Measurements from ENCODE around the gene VDAC1.
"Not testable (repeated sequence)": the region's sequence is repeated elsewhere in the genome, so short reads cannot be mapped to it uniquely, and the experiment has no call there.

VDAC1 gene

GRCh38 chr5:133968204-133968980 is 36.4 kb downstream of the VDAC1 start, which contains the start of gene C5orf15:
Gene C5orf15, minus strand, starts transcription at chr5:133968625. Its CDS starts 41 bp downstream, at chr5:133968584.
- peak; percentile 90 to 93 (median 92) for DNase-seq (ENCODE audit: low read depth in 2 of 3, low spot score in 1 of 3)

- no peak for DNase-seq (ENCODE audit: low read depth in 2 of 3, low spot score in 1 of 3)
These were observed 37.0 kb downstream of the VDAC1 start for GRCh38 chr5:133967698-133968203.

GRCh38 chr5:133967124-133967523 is 37.7 kb downstream of the VDAC1 start:
- no peak for DNase-seq (ENCODE audit: low read depth in 2 of 3, low spot score in 1 of 3)

- DNase-seq (ENCODE audit: low read depth in 2 of 3, low spot score in 1 of 3), result no peak
These were observed 38.7 kb downstream of the VDAC1 start for GRCh38 chr5:133966090-133966489.

GRCh38 chr5:133963493-133964128 is 41.2 kb downstream of the VDAC1 start:
- no peak for DNase-seq (ENCODE audit: low read depth in 2 of 3, low spot score in 1 of 3)

- no peak for DNase-seq (ENCODE audit: low read depth in 2 of 3, low spot score in 1 of 3)
These were observed 41.8 kb downstream of the VDAC1 start for GRCh38 chr5:133962801-133963476.

GRCh38 chr5:133962131-133962530 is 42.6 kb downstream of the VDAC1 start:
- DNase-seq (ENCODE audit: low read depth in 2 of 3, low spot score in 1 of 3), result no peak

- no peak for DNase-seq (ENCODE audit: low read depth in 2 of 3, low spot score in 1 of 3)
These were observed 45.1 kb downstream of the VDAC1 start for GRCh38 chr5:133959643-133960042.

- no peak for DNase-seq (ENCODE audit: low read depth in 2 of 3, low spot score in 1 of 3)
These were observed 47.2 kb downstream of the VDAC1 start for GRCh38 chr5:133957591-133957990.

- DNase-seq (ENCODE audit: low read depth in 2 of 3, low spot score in 1 of 3), result no peak
These were observed 47.7 kb downstream of the VDAC1 start for GRCh38 chr5:133957080-133957479.

GRCh38 chr5:133956196-133956595 is 48.6 kb downstream of the VDAC1 start:
- DNase-seq (ENCODE audit: low read depth in 2 of 3, low spot score in 1 of 3), result not testable (repeated sequence)

GRCh38 chr5:133953568-133954145 is 51.1 kb downstream of the VDAC1 start:
- DNase-seq (ENCODE audit: low read depth in 2 of 3, low spot score in 1 of 3), result no peak

- DNase-seq (ENCODE audit: low read depth in 2 of 3, low spot score in 1 of 3), result no peak
These were observed 51.8 kb downstream of the VDAC1 start for GRCh38 chr5:133952729-133953567.

GRCh38 chr5:133950821-133951612 is 53.8 kb downstream of the VDAC1 start:
- no peak for DNase-seq (ENCODE audit: low read depth in 2 of 3, low spot score in 1 of 3)

GRCh38 chr5:133948721-133949120 is 56.1 kb downstream of the VDAC1 start:
- DNase-seq (ENCODE audit: low read depth in 2 of 3, low spot score in 1 of 3), result no peak

- DNase-seq (ENCODE audit: low read depth in 2 of 3, low spot score in 1 of 3), result no peak
These were observed 57.3 kb downstream of the VDAC1 start for GRCh38 chr5:133947431-133947841.

GRCh38 chr5:133945568-133945967 is 59.2 kb downstream of the VDAC1 start:
- no peak for DNase-seq (ENCODE audit: low read depth in 2 of 3, low spot score in 1 of 3)

GRCh38 chr5:133944263-133945185 is 60.3 kb downstream of the VDAC1 start:
- DNase-seq (ENCODE audit: low read depth in 2 of 3, low spot score in 1 of 3), result peak; percentile 37 to 64 (median 45)

GRCh38 chr5:133943475-133943817 is 61.3 kb downstream of the VDAC1 start:
- DNase-seq (ENCODE audit: low read depth in 2 of 3, low spot score in 1 of 3), result no peak

Data from stimulated activated CD4-positive, alpha-beta T cell treated with anti-CD3 and anti-CD28 coated beads, Interleukin-12 subunit alpha, Interleukin-12 subunit beta, amount 100 ng/mL, for 48 hours (primary cell).